ENCODE measurements around the gene SGCD.

SGCD gene

DNA sequence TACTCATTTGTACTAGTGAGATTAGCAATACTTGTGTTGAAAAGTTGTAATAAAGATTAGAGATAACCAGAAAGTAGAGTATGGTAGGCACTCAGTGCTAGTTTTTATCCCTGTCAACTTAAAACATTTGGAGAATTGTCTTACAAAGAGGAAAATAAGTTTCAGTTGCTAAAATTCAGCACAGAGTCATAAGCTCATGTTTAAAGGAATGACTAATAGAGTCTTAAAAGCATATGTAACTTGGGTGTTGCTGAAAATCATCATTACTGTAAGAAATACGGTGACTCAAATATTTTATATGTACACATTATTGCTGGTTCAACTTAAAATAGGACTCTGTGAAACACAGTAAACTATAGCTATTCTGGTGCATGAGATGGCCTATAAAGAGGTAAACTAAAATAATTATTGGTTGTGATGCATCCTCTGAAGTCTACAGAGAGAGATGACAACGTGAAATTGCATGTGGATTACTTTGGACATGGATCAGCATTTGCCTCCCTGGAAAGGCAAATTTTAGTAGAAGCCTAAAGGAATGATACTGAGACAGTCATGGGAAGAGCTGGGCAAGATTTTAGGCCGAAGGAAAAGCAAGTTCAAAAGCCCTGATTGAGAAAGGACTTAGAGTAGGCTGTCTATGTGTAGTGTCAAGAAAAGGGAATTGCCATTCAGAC is 34.6 kb downstream of the SGCD start:
- Histone ChIP-seq H3K27me3 (ENCODE audit: control insufficient read depth, insufficient read depth, low read length) (no peaks in the 10 kb centered on the region), H3K9ac (ENCODE audit: low read length) (no peak overlapping the region), H3K4me1 (ENCODE audit: control insufficient read depth, low read depth, low read length) (no peaks in the 10 kb centered on the region), H3K9me3 (ENCODE audit: control insufficient read depth, low read depth, low read length) (no peaks in the 10 kb centered on the region), H3K4me3 (ENCODE audit: low read length) (no peak overlapping the region), H3K36me3 (ENCODE audit: control insufficient read depth, low read depth, low read length) (no peaks in the 10 kb centered on the region), H3K27ac (ENCODE audit: low read length) (no peak overlapping the region)

DNA sequence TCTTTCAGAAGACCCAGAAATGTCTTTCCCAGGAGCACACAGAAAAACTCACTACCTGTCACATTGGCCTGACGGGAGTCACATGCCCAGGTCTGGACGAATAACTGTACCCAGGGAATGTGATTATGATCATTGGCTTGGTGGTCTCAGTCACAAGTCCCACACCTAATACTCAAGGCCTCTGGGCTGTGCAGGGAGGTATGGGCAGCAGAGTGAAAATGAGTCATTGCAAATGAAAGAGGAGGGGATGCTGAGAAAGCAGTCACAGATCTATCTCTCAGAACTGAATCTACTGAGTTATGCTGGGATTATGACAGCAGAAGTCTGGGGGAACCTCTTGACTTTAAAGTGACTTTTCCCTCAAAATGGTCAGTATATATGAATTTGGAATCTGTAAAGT is 36.9 kb downstream of the SGCD start:
- no peak overlapping the region for H3K27ac ChIP-seq (ENCODE audit: low read length)
- H3K4me1 ChIP-seq (ENCODE audit: control insufficient read depth, low read depth, low read length), result no peaks in the 10 kb centered on the region
- H3K36me3 ChIP-seq (ENCODE audit: control insufficient read depth, low read depth, low read length), result no peaks in the 10 kb centered on the region
- no peak overlapping the region for H3K9ac ChIP-seq (ENCODE audit: low read length)
- no peak overlapping the region for H3K4me3 ChIP-seq (ENCODE audit: low read length)
- no peaks in the 10 kb centered on the region for H3K27me3 ChIP-seq (ENCODE audit: control insufficient read depth, insufficient read depth, low read length)
- no peaks in the 10 kb centered on the region for H3K9me3 ChIP-seq (ENCODE audit: control insufficient read depth, low read depth, low read length)

- Histone ChIP-seq H3K27me3 (ENCODE audit: control insufficient read depth, insufficient read depth, low read length) (no peaks in the 10 kb centered on the region), H3K4me1 (ENCODE audit: control insufficient read depth, low read depth, low read length) (no peaks in the 10 kb centered on the region), H3K4me3 (ENCODE audit: low read length) (no peak overlapping the region), H3K36me3 (ENCODE audit: control insufficient read depth, low read depth, low read length) (no peaks in the 10 kb centered on the region), H3K9ac (ENCODE audit: low read length) (no peak overlapping the region), H3K27ac (ENCODE audit: low read length) (no peak overlapping the region), H3K9me3 (ENCODE audit: control insufficient read depth, low read depth, low read length) (no peaks in the 10 kb centered on the region)
These were observed 39.6 kb downstream of the SGCD start for GRCh38 chr5:156366521-156366920.

- H3K27me3 ChIP-seq (ENCODE audit: control insufficient read depth, insufficient read depth, low read length), result no peaks in the 10 kb centered on the region
- no peak overlapping the region for H3K4me3 ChIP-seq (ENCODE audit: low read length)
- H3K36me3 ChIP-seq (ENCODE audit: control insufficient read depth, low read depth, low read length), result no peaks in the 10 kb centered on the region
- H3K9me3 ChIP-seq (ENCODE audit: control insufficient read depth, low read depth, low read length), result no peaks in the 10 kb centered on the region
- no peak overlapping the region for H3K9ac ChIP-seq (ENCODE audit: low read length)
- no peaks in the 10 kb centered on the region for H3K4me1 ChIP-seq (ENCODE audit: control insufficient read depth, low read depth, low read length)
- no peak overlapping the region for H3K27ac ChIP-seq (ENCODE audit: low read length)
These were observed 40.6 kb downstream of the SGCD start for GRCh38 chr5:156367597-156367996.

DNA sequence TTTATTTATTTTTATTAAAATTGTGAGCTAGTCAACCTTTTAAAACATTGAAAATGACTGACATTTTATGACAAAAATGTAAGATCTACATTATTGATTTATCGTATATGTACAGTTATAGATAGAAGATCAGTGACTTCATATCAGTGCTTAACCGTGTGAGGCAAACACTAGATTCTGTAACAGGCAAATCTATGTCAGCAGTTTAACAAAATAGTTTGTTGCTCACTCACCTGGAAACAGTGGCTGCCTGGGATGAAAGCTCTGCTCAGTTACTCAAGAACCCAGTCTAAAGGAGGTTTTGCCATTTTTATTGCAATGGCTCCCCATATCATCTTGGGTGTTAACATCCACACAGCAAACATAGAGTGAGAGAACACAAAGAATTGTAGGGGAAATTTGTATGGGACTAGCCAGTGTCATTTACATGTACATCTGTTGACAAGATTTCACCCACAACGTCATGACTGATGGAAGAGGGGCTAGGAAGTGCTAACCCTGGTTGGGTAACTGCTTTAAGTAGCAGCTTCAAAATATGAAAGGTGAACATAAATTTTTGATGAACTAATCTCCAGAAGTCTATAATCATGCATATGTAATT is 49.0 kb downstream of the SGCD start:
- no peak overlapping the region for H3K9ac ChIP-seq (ENCODE audit: low read length)
- H3K27me3 ChIP-seq (ENCODE audit: control insufficient read depth, insufficient read depth, low read length), result no peaks in the 10 kb centered on the region
- H3K9me3 ChIP-seq (ENCODE audit: control insufficient read depth, low read depth, low read length), result no peaks in the 10 kb centered on the region
- H3K27ac ChIP-seq (ENCODE audit: low read length), result no peak overlapping the region
- no peak overlapping the region for H3K4me3 ChIP-seq (ENCODE audit: low read length)
- H3K36me3 ChIP-seq (ENCODE audit: control insufficient read depth, low read depth, low read length), result no peaks in the 10 kb centered on the region
- no peaks in the 10 kb centered on the region for H3K4me1 ChIP-seq (ENCODE audit: control insufficient read depth, low read depth, low read length)

- no peaks in the 10 kb centered on the region for H3K27me3 ChIP-seq (ENCODE audit: control insufficient read depth, insufficient read depth, low read length)
- no peak overlapping the region for H3K9ac ChIP-seq (ENCODE audit: low read length)
- H3K36me3 ChIP-seq (ENCODE audit: control insufficient read depth, low read depth, low read length), result no peaks in the 10 kb centered on the region
- H3K9me3 ChIP-seq (ENCODE audit: control insufficient read depth, low read depth, low read length), result no peaks in the 10 kb centered on the region
- H3K27ac ChIP-seq (ENCODE audit: low read length), result no peak overlapping the region
- no peaks in the 10 kb centered on the region for H3K4me1 ChIP-seq (ENCODE audit: control insufficient read depth, low read depth, low read length)
- no peak overlapping the region for H3K4me3 ChIP-seq (ENCODE audit: low read length)
These were observed 49.8 kb downstream of the SGCD start for GRCh38 chr5:156376751-156377150.

DNA sequence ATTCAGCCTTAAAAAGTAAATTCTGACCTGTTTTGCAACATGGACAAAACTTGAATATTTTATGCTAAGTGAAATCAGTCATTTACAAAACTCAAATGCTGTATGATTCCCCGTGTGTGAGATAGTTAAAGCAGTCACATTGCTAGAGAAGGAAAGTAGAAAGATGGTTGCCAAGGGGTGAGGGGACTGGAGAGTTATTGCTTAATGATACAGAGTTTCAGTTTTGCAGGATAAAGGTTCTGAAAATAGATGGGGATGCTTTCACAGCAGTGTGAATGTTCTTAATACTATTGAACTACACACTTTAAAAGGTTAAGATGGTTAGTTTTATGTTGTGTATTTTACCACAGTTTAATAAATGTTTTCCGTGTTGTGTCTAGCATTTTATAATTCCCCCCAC is 51.2 kb downstream of the SGCD start:
- no peak overlapping the region for H3K9ac ChIP-seq (ENCODE audit: low read length)
- H3K36me3 ChIP-seq (ENCODE audit: control insufficient read depth, low read depth, low read length), result no peaks in the 10 kb centered on the region

GRCh38 chr5:156379206-156379605 is 52.2 kb downstream of the SGCD start:
- Histone ChIP-seq H3K36me3 (ENCODE audit: control insufficient read depth, low read depth, low read length) (no peaks in the 10 kb centered on the region), H3K4me1 (ENCODE audit: control insufficient read depth, low read depth, low read length) (no peaks in the 10 kb centered on the region), H3K4me3 (ENCODE audit: low read length) (no peak overlapping the region), H3K27me3 (ENCODE audit: control insufficient read depth, insufficient read depth, low read length) (no peaks in the 10 kb centered on the region), H3K9me3 (ENCODE audit: control insufficient read depth, low read depth, low read length) (no peaks in the 10 kb centered on the region), H3K9ac (ENCODE audit: low read length) (no peak overlapping the region), H3K27ac (ENCODE audit: low read length) (no peak overlapping the region)

More for the DNA sequence above, 51.2 kb downstream of the SGCD start:
- no peaks in the 10 kb centered on the region for H3K4me1 ChIP-seq (ENCODE audit: control insufficient read depth, low read depth, low read length)
- H3K27ac ChIP-seq (ENCODE audit: low read length), result no peak overlapping the region
- no peaks in the 10 kb centered on the region for H3K9me3 ChIP-seq (ENCODE audit: control insufficient read depth, low read depth, low read length)
- H3K27me3 ChIP-seq (ENCODE audit: control insufficient read depth, insufficient read depth, low read length), result no peaks in the 10 kb centered on the region
- H3K4me3 ChIP-seq (ENCODE audit: low read length), result no peak overlapping the region

- H3K27ac ChIP-seq (ENCODE audit: low read length), result no peak overlapping the region
- no peak overlapping the region for H3K9ac ChIP-seq (ENCODE audit: low read length)
These were observed 53.9 kb downstream of the SGCD start for GRCh38 chr5:156380848-156381247.

GRCh38 chr5:156383510-156384265 is 56.7 kb downstream of the SGCD start:
- H3K27ac ChIP-seq (ENCODE audit: low read length), result no peak overlapping the region
- no peaks in the 10 kb centered on the region for H3K4me1 ChIP-seq (ENCODE audit: control insufficient read depth, low read depth, low read length)
- no peak overlapping the region for H3K9ac ChIP-seq (ENCODE audit: low read length)
- no peaks in the 10 kb centered on the region for H3K36me3 ChIP-seq (ENCODE audit: control insufficient read depth, low read depth, low read length)
- H3K4me3 ChIP-seq (ENCODE audit: low read length), result no peak overlapping the region
- H3K9me3 ChIP-seq (ENCODE audit: control insufficient read depth, low read depth, low read length), result no peaks in the 10 kb centered on the region
- no peaks in the 10 kb centered on the region for H3K27me3 ChIP-seq (ENCODE audit: control insufficient read depth, insufficient read depth, low read length)

More at GRCh38 chr5:156380848-156381247, 53.9 kb downstream of the SGCD start:
- Histone ChIP-seq H3K4me3 (ENCODE audit: low read length) (no peak overlapping the region), H3K4me1 (ENCODE audit: control insufficient read depth, low read depth, low read length) (no peaks in the 10 kb centered on the region), H3K36me3 (ENCODE audit: control insufficient read depth, low read depth, low read length) (no peaks in the 10 kb centered on the region), H3K27me3 (ENCODE audit: control insufficient read depth, insufficient read depth, low read length) (no peaks in the 10 kb centered on the region), H3K9me3 (ENCODE audit: control insufficient read depth, low read depth, low read length) (no peaks in the 10 kb centered on the region)

DNA sequence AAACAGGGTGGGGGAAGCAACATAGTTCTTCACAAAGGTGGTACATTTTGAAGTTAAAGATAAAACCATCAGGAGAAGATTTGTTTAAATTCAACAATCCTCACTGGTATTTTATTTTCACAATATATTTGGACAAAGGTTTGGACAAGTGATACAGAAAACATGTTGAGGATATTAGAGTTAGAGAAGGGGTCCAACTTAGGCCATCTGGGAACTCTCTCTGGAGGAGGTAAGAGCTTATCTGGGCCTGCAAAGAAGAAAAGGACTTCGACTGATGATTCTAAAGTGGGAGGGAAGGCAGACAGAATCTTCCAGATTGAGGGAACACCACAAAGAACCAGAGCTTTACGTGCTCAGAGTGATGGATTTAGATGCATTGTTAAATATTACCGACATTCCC is 58.5 kb downstream of the SGCD start:
- Histone ChIP-seq H3K27ac (ENCODE audit: low read length) (no peak overlapping the region), H3K27me3 (ENCODE audit: control insufficient read depth, insufficient read depth, low read length) (no peaks in the 10 kb centered on the region), H3K4me3 (ENCODE audit: low read length) (no peak overlapping the region), H3K36me3 (ENCODE audit: control insufficient read depth, low read depth, low read length) (no peaks in the 10 kb centered on the region), H3K9me3 (ENCODE audit: control insufficient read depth, low read depth, low read length) (no peaks in the 10 kb centered on the region), H3K4me1 (ENCODE audit: control insufficient read depth, low read depth, low read length) (no peaks in the 10 kb centered on the region), H3K9ac (ENCODE audit: low read length) (no peak overlapping the region)
